ENCODE measurements around the gene CYB5RL.

GRCh38 chr1:54204199-54204598 lies 4.4 kb upstream of the CYB5RL start:
- TF ChIP-seq MAX (IDR thresholded peaks at IDR 0.05) (no peak), YY1 (IDR thresholded peaks at IDR 0.05; ENCODE audit: low read depth, low read length) (no peak), CTCF (IDR thresholded peaks at IDR 0.05; ENCODE audit: control extremely low read depth in 1 of 3, insufficient read depth in 1 of 3, low read depth in 1 of 3, low read length in 3 of 3) (no peak), ATF3 (IDR thresholded peaks at IDR 0.05; ENCODE audit: insufficient read depth, low read depth, low read length) (no peak), POLR2AphosphoS5 (IDR thresholded peaks at IDR 0.05; ENCODE audit: low read depth, low read length) (no peak), POLR2A (IDR thresholded peaks at IDR 0.05; ENCODE audit: control extremely low read depth in 1 of 2, low read depth in 2 of 2, low read length in 2 of 2) (no peak), SP2 (IDR thresholded peaks at IDR 0.05; ENCODE audit: low read length) (no peak), RAD21 (IDR thresholded peaks at IDR 0.05 in 1 of 2, conservative IDR thresholded peaks at IDR 0.05 in 1 of 2; ENCODE audit: low read depth in 2 of 2, low read length in 2 of 2) (no peak), SP1 (IDR thresholded peaks at IDR 0.05; ENCODE audit: low read depth, low read length) (no peak)

Data from H1 (cell line).